GM23248 (cell line): ENCODE results near the gene FAM81A.

Experiments
- EZH2 ChIP-seq: fragments of 200-600 bp; sonication (generic); IDR thresholded peaks from 2 replicates; pipeline ENCODE4 v1.6.1; 2018; ENCODE audit warnings: antibody characterized with exemption, mild to moderate bottlenecking; ENCODE audit not compliant: insufficient read depth, poor library complexity, severe bottlenecking
- EZH2phosphoT487 ChIP-seq: fragments of 200-600 bp; sonication (generic); IDR thresholded peaks from 2 replicates; pipeline ENCODE4 v1.6.1; 2018; ENCODE audit warnings: antibody characterized with exemption, moderate library complexity, mild to moderate bottlenecking, low read depth; ENCODE audit not compliant: insufficient read depth

- TF ChIP-seq EZH2 (no peak), EZH2phosphoT487 (no peak)
These were observed 1.6 kb downstream of the FAM81A start for GRCh38 chr15:59439576-59439975.
